HG03442 (cell line): ENCODE results near the gene BCR.

Source experiments
- ATAC-seq: cut with Tn5 transposase; IDR thresholded peaks from one replicate; pipeline ENCODE4 v1.9.1; 2021; ENCODE audit warnings: mild to moderate bottlenecking, moderate library complexity; ENCODE audit not compliant: unreplicated experiment

BCR gene

DNA sequence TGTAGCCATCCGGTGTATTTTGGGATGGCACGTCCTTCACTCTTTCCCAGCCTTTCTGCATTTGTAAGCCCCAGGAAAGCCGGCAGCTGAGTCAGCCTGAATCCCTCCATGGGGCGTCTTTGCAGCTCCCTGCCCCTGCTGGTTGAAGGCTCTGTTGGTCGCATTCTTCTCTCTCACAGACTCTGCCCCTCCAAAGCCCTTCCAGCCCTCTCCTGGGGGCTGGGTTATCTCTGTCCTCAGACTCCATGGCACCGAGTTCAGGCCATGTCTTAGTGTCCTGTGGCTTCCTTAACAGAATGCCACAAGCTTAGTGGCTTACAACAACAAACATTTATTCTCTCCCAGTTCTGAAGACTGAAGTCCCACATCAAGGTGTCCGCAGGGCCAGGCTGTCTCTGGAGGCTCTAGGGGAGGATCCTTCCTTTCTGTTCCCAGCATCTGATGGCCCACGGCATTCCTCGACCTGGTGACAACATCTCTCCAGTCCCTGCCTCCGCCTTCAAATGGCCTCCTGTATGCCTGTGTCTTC lies 62.2 kb downstream of the BCR start:
- ATAC-seq: no peak

DNA sequence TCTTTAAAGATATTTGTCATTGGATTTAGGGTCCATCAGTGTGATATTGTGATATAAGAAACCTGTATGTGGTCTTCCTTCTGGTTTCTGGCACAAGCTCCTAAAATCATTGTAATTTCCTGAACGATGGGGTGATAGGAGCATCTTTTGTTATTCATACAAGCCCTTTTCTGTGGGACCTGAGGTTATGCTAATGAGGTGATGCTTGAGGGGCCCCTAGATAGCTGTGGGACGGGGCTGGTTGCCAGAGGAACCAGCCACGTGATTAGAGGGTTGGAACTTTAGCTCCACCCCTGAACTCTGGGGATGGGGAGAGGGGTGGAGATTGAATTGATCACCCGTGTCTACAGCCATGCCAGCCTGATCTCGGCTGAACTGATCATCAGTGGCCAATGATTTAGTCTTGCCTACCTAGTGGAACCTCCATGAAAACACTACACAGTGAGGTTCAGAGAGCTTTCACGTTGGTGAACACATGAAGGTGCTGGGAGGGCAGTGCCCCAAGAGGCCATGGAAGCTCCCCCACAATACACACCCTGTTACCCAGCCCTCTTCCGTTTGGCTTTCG lies 62.8 kb downstream of the BCR start:
- ATAC-seq: no peak

DNA sequence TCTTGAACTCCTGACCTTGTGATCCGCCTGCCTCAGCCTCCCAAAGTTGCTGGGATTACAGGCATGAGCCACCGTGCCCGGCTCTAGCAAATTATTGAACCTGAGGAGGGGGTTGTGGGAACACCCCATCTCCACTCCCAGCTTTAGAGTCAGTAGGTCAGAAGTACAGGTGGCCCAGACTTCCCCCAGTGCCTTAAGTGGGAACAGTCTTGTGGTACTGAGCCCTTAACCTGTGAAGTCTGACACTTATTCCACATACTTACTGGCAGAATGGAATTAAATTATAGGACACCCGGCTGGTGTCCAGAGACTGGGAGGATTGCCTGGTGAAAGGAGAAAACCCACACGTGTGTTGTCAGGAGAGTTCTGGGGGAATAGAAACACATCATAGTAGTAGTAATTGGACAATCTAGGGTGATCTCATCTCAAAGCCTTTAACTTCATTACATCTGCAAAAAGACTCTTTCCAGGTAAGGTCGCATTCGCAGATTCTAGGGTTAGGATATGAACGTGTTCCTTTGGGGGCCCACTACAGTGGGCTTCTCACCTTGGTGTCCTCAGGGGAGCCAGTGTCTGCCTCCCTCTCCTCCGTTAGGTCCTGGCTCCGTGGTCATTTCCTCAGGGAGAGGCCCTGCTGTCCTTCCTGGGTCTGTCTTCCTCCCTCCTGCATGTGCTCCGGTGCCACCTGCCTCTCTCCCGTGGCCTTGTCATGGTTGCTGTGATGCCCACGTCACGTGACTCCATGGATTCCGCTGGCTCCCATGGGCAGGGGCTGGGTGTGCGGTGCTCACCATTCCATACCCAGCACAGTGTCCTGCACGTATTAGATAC lies 63.8 kb downstream of the BCR start:
- ATAC-seq: no peak

DNA sequence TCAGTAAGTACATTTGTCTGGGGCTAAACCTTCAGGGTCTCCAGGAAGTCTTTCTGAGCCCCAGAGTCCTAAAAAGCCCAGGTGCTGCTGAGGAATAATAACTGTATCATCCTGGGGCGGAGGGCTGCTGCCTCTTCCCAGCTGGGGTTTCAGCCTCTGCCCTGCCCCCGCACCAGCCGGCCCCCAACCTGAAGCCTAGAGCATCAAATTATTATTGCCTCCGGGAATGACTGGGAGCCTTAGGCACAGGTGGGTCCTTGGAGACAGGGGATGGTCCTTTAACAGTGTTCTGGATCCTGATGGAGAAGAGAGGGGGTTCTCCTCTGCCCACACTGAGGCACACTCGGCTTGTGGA lies 64.4 kb downstream of the BCR start:
- ATAC-seq: no peak

DNA sequence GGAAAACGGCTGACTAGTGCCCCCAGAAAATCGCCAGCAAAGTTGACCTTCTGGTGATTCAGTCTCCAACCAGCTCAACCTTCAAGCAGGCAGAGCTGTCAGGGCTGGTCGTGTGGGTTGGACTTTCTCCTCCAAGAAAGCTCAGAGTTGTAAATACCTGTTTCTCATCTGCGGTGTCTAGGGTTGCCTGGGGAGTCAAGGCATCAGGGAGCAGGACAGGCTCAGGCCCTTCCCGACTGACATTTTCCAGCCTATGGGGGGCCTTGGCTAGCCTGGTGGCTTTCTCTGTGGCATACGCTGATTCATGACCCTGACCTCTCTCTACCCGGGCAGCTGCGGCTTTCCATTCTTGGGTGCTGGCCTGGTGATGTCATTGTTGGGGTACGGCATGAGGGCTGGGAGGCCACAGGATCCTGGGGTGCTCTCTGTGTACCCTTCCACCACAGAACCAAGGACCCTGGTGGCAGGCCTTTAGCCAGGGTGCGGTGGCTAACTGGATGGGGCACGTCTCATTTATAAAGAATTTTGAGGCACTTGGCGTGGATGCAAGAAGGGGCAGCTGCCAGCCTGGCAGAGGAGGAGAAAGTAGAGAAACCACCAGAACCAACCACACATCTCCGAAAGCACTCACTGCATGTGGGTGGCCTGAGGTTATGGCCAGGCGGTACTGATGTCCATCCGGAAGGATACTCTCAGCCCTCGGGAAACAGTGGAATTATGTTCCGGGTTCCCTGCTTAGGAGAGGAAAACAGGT lies 64.9 kb downstream of the BCR start:
- no peak for ATAC-seq

DNA sequence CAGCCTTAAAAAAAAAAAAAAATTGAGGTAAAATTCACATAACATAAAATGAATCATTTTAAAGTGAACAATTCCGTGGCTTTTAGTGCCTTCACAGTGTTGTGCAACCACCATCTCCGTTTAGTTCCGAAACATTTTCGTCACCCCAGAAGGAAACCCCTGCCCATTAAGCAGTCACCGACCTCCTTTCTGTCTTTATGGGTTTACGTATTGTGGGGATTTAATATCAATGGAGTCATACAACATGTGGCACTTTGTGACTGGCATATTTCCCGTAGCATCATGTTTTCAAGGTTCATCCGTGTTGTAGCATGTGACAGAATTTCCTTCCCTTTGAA lies 65.5 kb downstream of the BCR start:
- ATAC-seq: no peak

DNA sequence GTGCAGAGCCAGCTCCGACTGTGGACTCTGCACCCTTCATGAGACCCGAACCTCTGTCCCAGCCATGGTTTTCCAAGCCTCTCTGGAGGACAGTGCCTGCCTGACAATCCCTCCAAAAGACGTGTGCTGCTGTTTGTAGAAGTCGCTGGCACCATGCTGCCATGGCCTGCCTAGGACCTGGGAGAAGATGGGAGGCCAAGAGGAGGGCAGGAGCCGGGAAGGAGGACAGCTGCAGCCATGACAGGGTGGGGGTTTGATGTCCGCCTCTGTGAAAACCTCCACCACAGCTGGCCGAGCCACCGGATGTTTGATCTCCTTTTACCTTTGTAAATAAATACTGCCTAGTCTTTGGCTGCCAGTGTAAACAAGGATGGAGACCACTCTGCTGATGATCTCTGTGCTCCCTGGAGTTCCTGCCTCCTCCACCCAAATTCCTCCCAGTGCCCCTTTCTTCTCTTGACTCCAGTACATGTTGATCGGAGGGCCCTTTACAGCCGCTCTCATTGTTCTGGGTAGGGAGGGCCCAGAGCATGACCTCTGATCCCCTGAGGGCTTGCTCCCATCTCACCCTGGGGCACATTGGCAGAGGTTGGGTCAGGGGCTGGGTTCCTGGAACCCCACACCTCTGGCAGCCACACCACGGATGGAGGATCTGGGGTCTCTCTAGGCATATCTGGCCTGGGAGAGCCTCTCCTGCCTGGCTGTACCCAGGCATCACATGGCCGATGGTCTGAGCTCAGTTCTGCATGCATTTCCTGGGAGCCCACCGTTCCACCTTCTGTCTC lies 66.9 kb downstream of the BCR start:
- ATAC-seq: no peak

DNA sequence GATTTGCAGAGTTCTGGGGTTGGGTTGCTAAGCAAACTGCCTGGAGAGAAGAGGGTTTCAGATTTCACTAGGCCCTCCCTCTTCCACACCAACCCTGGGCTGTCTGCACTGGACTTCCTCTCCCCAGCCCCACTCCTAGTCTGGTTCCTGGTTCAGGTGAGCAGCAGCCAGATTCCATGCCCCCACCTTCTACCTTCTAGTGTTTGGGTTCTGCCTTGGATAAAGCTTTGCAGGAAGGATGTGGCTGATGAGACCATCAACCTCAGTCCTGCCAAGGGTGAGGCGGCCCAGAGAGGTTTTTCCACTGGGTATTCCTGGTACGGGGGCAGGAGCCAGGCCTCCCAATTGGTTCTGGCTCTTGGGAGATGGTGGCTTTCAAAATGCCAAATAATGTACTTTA lies 68.3 kb downstream of the BCR start:
- ATAC-seq: no peak

DNA sequence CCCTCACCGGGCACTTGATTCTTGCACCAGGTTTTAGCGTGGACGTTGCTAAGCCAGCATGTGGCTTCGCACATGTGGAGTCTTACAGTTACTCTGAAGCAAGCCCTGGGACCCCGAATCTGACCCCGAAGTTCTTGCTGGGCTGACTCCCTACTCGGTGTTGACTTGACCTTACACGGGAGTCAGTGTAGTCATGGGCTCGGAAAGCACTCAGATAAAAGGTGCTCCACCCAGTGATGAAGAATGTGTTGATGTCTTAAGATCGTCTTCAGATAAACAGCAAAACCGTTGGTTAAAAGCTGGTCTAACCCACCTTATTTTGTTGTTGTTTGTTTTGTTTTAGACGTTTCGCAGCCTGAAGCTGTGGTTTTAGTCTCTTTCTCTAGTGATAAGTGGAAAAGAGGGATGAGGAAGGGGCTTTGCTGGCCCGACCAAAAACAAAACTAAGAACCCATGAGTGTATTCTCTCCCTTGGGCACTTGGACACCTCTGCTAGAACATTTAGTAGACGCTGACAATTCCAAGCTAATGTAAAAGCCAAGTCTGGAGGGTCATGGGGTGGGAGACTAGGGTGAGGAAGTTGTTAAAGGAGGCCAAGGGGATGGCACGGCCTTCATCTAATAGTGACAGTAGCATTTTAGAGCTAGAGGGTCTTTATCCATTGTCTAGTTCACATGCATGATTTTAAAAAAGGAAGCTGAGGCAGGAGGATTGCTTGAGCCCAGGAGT lies 69.9 kb downstream of the BCR start:
- no peak for ATAC-seq

DNA sequence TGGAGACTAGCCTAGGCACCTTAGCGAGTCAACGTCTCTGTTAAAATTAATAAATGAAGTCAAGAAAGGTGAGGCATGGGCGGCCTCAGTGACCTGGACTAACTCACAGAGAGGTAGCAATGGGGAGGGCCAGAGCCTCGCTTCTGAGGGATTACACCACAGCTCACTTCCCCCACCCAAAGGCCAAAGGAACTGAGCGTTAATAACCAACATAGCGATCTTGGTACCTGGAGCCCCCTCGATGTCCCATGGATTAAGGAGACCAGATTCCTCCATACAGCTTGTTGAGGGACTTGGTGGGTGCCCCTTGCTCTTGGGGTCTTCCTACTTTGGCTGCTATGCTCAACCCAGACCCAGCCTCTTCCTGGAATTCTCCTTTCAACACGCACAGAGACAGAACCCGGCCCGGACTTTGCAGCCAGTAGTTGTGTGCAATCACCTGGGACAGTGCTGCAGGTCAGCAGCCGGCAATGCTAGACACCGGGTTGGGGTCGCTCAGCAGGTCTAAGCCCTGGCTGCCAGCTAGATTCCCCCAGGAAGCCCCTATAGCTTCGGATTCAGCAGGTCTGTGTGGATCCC lies 70.6 kb downstream of the BCR start:
- no peak for ATAC-seq

DNA sequence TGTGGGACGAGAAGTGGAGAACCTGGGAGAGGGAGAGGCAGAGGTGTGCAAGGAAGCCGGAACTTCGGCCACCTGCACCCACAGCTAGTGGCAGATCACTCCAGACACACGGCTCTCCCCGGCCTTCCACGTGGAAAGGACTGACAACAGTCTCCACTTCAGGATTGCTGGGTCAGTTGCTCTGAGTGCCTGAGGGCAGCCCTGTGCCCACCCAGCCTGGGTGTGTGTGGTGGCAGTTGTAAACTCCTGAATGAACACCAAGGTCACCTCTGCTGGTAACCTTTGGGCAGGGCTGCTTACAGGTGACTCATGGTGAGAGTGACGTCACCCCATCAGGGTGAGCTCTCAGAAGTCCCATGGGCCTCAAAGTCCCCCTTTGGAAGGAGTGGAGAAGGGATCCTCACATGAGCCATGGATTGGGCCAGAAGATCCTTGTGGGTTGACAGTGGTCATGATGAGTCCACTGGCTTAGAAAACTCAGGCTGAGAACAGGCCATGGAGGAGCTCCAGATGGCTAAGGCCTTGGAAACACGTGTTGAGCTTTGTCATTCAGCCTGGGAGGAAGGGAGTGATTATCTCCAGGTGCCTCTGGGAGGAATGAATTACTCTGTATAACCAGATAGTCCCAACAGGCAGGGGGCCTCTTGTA lies 71.3 kb downstream of the BCR start:
- no peak for ATAC-seq

DNA sequence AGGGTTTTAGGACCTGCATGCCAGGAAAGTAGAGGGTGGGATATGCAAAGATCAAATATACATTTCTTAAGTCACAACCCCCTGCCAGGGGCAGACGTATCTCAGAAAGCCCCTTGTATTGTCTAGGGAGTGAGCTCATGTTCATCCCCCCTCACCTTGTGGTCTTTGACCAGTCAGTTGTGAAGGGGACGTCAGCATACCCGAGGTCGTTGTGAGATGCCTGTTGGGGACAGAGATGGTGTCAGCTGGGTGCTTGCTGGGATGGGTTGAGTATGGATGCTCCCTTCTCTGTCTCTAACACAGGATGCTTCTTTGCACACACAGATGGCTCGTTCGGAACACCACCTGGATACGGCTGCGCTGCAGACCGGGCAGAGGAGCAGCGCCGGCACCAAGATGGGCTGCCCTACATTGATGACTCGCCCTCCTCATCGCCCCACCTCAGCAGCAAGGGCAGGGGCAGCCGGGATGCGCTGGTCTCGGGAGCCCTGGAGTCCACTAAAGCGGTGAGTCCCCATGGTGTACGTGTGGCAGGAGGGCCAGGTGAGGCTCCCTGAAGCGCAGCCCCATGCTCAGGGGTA lies 73.3 kb downstream of the BCR start:
- ATAC-seq: no peak

DNA sequence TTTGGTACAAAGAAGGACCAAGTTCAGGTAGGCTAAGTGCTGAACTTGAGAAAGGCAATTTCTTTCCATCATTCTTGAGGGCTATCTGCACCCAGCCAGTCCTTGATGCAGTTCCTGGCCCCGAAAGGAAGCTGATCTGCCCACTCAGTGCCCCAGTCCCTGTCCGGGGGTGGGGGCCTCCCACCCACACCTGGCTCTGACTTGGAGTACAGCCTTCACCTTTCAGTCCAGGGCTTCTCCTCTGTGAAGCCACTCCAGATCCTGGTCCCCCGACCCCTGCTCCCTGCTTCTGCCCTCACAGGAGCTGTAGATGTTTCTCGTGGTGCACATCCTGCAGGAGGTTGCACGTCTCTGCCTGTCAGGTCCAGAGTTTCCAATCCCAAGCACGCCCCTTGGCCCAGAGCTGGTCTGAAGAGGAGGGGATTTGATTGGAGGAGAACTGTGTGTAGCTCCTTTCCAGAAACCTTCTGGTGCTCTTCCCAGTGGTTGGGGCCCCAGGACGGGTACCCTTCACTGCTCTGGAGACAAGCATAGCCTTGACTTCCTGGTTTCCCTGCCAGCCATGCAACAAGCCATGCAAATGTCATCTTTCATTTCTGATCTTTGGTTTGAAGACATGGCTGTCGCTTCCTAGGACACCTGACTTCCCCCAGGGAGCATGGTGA lies 75.3 kb downstream of the BCR start:
- no peak for ATAC-seq

DNA sequence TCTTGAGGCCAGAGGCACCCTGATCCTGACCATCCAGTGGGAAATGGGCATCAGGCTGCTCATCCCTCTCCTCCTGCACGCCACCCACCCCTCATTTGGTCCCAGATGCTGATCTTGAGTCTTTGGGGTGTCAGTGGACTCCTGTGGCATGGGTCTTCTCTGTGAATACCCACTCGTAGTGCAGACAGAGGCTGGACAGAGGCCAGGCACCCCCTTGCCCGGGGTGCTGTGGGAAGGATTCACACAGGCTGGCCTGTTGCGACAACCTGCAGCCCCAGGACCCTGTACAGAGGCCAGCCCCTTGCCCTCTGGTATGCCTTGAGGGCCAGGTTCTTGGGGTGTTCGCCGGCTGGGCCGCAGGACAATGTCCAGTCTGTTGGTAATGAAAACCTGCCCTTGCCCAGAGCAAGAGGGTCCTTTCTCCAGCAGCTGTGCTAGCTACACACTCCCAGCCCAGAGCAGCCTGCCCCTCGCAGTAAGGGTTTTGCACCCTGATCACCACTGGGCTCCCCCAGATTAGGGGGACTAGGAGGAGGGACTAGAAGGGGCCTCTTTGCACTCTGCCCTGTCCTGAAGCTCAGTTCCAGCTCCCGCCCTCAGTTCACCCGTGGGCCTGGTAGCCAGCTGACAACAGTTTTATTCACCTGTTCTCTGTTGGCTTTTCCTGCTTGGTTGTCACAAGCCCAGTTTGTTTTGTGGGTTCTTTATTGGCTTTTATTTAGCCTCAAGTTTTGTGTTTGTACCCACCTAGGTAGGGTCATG lies 76.0 kb downstream of the BCR start:
- ATAC-seq: no peak

DNA sequence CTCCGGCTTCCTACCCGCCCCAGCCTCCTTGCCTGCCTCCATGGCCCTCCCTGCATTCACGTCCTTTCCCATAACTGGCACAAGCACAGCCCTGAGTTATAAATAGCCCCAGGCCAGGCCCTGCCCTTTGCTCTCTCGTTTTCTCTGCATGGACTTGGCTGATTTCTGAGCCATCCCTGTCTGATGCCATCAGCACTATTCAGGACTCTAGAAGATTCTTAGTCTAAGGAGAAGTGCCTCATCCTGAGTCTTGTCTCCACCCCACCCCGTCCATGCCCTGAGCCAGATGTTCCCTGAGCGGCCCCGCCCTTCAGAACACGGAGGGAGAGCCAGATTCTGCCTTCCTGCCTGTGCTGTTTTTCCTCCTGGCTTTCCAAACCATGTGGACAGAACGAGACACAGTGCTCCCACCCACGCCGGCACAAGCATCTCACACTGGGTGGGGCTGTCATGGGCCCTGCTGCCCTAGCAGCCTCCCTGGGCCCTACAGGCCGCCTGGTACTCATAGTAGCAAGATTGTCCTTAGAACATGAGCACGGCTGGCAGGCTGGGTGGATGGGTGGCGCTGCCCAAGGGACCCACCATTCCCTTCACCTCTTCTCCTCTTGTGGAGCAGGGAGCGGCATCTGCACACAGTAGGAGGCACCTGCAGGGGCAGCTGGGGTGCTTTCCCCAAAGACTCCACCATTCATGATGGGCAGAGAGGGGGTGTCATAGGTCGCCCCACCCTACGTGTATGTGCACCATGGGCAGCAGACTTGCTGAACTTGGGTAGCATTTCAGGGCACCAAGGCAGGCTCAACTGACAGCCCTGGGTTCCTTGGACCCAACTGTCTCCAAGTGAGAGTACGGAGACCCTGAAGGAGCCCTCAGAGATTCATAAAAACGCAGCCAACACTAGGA lies 76.9 kb downstream of the BCR start:
- no peak for ATAC-seq

DNA sequence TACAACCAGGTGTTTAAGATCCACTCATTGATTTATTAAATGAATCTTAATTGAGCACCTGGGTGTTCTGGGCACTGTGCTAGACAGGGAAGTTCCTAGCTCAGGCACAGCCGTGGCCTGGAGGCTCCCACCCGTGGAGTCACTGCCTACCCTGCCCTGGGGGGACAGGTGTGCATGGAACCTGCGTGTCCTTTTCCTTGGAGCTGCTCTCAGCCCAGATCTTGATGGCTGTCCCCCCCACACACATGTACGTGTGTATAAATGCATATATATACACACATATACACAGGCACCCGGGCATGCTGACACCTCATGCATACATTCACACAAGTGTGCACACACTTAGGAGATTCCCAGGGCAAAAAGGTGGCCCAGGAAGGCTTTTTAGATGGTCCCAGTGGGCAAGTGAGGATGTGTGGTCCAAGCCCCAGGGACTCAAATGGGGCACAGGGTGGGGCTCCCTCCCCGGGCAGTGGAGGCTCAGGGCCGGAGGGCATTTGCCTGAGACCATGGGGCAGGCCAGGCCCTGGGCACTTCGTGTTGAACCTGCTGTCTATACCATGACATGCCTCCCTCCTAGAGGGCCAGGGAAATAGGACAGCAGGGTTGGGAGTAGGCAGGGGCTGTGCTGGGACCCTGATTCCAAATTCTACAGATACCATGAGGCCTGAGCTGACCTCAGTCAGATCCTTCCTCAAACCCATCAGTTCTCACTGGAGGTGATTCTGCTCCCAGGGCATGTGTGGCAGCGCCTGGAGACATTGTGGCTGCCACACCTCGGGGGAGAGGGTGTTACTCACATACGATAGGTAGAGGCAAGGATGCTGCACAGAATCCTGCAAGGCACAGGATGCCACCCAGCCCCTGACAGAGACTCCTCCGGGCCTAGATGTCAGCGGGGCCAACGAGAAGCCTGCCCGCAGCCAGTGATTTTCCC lies 77.8 kb downstream of the BCR start:
- ATAC-seq: no peak
